DND-41 (cell line): ENCODE data around the gene SUMF1.

Experiments used
- ATAC-seq: fragments of 200-7000 bp; cut with Tn5 transposase; 3 replicates; pipeline ENCODE4 v1.9.1; 2021; ENCODE audit warnings: low read depth; ENCODE audit not compliant: insufficient read depth
- DNase-seq: peaks from one replicate; pipeline ENCODE4 v3.0.0-alpha.2; 2020
- H2AFZ ChIP-seq: 2 replicates; pipeline ENCODE4 v1.6.0; 2012; ENCODE audit warnings: low read depth, low read length
- H3K27ac ChIP-seq: 2 replicates; pipeline ENCODE4 v1.5.1; 2012; ENCODE audit warnings: low read length, inconsistent platforms
- H3K27me3 ChIP-seq: fragments of 200-600 bp; sonication (generic); 2 replicates; pipeline ENCODE4 v1.6.0; 2012; ENCODE audit warnings: low read length, mild to moderate bottlenecking, inconsistent platforms; ENCODE audit not compliant: insufficient read depth, poor library complexity
- H3K36me3 ChIP-seq: 2 replicates; pipeline ENCODE4 v1.5.1; 2012; ENCODE audit warnings: low read length, inconsistent platforms; ENCODE audit not compliant: insufficient read depth
- H3K4me1 ChIP-seq: 2 replicates; pipeline ENCODE4 v1.5.1; 2012; ENCODE audit warnings: mild to moderate bottlenecking, low read length; ENCODE audit not compliant: insufficient read depth
- H3K4me2 ChIP-seq: 2 replicates; pipeline ENCODE4 v1.6.0; 2012; ENCODE audit warnings: mild to moderate bottlenecking, moderate library complexity, low read length, inconsistent platforms; ENCODE audit not compliant: insufficient read depth
- H3K4me3 ChIP-seq, 2 experiments: fragments of 200-600 bp in 1 of 2; shearing (Covaris generic) in 1 of 2; 2 replicates each; pipeline ENCODE4 v1.5.1; 2012 to 2016; ENCODE audit warnings: inconsistent platforms in 2 of 2, low read length in 2 of 2, mild to moderate bottlenecking in 2 of 2, low read depth in 1 of 2, moderate library complexity in 1 of 2
- H3K79me2 ChIP-seq: 2 replicates; pipeline ENCODE4 v1.6.0; 2012; ENCODE audit warnings: low read length, inconsistent platforms; ENCODE audit not compliant: insufficient read depth
- H3K9ac ChIP-seq: 2 replicates; pipeline ENCODE4 v1.6.0; 2012; ENCODE audit warnings: low read depth, mild to moderate bottlenecking, inconsistent platforms, low read length, moderate library complexity
- H3K9me3 ChIP-seq: 2 replicates; pipeline ENCODE4 v1.5.1; 2012; ENCODE audit warnings: low read length, moderate library complexity, mild to moderate bottlenecking, inconsistent platforms; ENCODE audit not compliant: insufficient read depth, severe bottlenecking
- H4K20me1 ChIP-seq: 2 replicates; pipeline ENCODE4 v1.6.0; 2012; ENCODE audit warnings: low read length; ENCODE audit not compliant: insufficient read depth
- EZH2 ChIP-seq: IDR thresholded peaks from 3 replicates; pipeline ENCODE4 v1.6.1; 2012; ENCODE audit warnings: borderline replicate concordance, low read depth, mild to moderate bottlenecking, moderate library complexity, low read length, inconsistent platforms; ENCODE audit not compliant: severe bottlenecking
- TF ChIP-seq, protein P1 (sequence below): IDR thresholded peaks from 2 replicates; pipeline ENCODE4 v1.5.1; 2012; ENCODE audit warnings: borderline replicate concordance, low read length, moderate library complexity, mild to moderate bottlenecking; ENCODE audit not compliant: poor library complexity, severe bottlenecking; ENCODE audit errors: extremely low read depth

SUMF1 gene

DNA sequence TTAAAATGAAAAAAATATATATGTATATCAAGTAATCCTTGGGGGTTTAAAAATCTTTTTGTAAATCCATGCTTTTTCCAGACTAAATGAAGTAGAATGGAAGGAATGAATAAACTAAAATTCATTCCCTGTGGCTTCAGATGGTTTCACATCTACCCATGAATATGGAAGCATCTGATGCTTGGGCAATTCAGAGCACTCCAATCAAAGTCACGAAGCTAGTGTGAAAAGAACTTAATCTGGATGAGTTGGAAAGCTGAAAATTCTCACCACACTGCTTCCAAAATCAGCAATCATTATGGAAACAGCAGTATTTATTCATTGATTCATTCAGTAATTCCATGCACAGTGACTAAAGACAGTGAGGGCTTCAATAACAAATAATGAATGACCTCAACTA is 55.2 kb downstream of the SUMF1 start:
- no peak overlapping the region for H3K4me2 ChIP-seq
- H3K79me2 ChIP-seq: no peaks in the 10 kb centered on the region
- H3K9ac ChIP-seq: no peak overlapping the region
- H3K27ac ChIP-seq: no peak overlapping the region
- no peak overlapping the region for H3K4me3 ChIP-seq
- no peaks in the 10 kb centered on the region for H3K4me1 ChIP-seq
- H4K20me1 ChIP-seq: no peaks in the 10 kb centered on the region
- no peaks in the 10 kb centered on the region for H3K27me3 ChIP-seq
- ATAC-seq (no peak), DNase-seq (no peak)
- no peaks in the 10 kb centered on the region for H3K36me3 ChIP-seq
- TF ChIP-seq, protein P1, sequence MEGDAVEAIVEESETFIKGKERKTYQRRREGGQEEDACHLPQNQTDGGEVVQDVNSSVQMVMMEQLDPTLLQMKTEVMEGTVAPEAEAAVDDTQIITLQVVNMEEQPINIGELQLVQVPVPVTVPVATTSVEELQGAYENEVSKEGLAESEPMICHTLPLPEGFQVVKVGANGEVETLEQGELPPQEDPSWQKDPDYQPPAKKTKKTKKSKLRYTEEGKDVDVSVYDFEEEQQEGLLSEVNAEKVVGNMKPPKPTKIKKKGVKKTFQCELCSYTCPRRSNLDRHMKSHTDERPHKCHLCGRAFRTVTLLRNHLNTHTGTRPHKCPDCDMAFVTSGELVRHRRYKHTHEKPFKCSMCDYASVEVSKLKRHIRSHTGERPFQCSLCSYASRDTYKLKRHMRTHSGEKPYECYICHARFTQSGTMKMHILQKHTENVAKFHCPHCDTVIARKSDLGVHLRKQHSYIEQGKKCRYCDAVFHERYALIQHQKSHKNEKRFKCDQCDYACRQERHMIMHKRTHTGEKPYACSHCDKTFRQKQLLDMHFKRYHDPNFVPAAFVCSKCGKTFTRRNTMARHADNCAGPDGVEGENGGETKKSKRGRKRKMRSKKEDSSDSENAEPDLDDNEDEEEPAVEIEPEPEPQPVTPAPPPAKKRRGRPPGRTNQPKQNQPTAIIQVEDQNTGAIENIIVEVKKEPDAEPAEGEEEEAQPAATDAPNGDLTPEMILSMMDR: no peak
- TF ChIP-seq EZH2: no peak
- H2AFZ ChIP-seq: no peak overlapping the region
- H3K9me3 ChIP-seq: no peaks in the 10 kb centered on the region

DNA sequence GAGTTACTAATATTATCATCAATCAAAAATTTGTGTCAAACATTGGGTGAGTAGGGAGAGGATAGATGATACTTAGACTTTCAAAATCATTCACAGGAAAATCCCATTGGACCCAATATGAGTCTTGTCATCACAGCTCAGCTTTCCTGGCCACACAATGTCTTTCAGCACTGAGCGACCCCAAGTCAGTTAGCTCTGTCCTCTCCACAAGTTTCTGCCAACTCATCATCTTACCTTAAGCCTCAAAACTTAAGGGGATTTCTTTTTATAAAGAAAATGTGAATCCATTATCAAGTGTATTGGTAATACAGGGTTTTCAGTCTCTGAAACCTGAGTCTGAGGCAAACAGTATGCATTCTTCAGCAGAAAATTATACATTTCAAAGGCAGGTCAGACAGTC is 55.8 kb downstream of the SUMF1 start:
- TF ChIP-seq, protein P1: no peak
- TF ChIP-seq EZH2: no peak
- H2AFZ ChIP-seq: no peak overlapping the region
- H3K4me2 ChIP-seq: no peak overlapping the region
- no peaks in the 10 kb centered on the region for H3K9me3 ChIP-seq
- H4K20me1 ChIP-seq: no peaks in the 10 kb centered on the region
- H3K9ac ChIP-seq: no peak overlapping the region
- H3K36me3 ChIP-seq: no peaks in the 10 kb centered on the region
- no peaks in the 10 kb centered on the region for H3K79me2 ChIP-seq
- no peaks in the 10 kb centered on the region for H3K27me3 ChIP-seq
- no peak overlapping the region for H3K4me3 ChIP-seq
- ATAC-seq (no peak), DNase-seq (no peak)
- H3K4me1 ChIP-seq: no peaks in the 10 kb centered on the region
- no peak overlapping the region for H3K27ac ChIP-seq

DNA sequence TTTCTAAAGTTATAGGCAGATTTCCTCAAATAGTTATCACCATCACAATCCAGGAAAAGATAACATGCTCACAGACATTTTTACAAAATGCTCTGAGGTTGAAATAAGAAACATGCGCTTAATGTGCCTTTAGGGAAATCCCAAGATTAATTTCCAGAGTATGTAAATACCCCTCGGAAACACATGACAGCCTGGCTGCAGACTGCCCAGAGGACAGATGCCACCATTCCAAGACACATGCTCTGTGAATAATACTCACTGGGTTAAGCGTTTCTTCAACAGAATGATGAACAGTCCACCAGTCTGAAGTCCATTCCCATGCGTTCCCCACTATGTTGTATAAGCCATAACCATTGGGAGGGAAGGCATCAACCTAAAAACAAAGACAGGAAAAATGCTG is 56.5 kb downstream of the SUMF1 start:
- Histone ChIP-seq H3K9me3 (no peaks in the 10 kb centered on the region), H4K20me1 (no peaks in the 10 kb centered on the region), H3K79me2 (no peaks in the 10 kb centered on the region), H3K4me1 (no peaks in the 10 kb centered on the region), H3K27ac (no peak overlapping the region), H3K27me3 (no peaks in the 10 kb centered on the region), H3K9ac (no peak overlapping the region), H3K4me2 (no peak overlapping the region), H3K36me3 (no peaks in the 10 kb centered on the region), H3K4me3 (no peak overlapping the region), H2AFZ (no peak overlapping the region)
- no peak for DNase-seq
- ATAC-seq: no peak
- TF ChIP-seq, protein P1: no peak

DNA sequence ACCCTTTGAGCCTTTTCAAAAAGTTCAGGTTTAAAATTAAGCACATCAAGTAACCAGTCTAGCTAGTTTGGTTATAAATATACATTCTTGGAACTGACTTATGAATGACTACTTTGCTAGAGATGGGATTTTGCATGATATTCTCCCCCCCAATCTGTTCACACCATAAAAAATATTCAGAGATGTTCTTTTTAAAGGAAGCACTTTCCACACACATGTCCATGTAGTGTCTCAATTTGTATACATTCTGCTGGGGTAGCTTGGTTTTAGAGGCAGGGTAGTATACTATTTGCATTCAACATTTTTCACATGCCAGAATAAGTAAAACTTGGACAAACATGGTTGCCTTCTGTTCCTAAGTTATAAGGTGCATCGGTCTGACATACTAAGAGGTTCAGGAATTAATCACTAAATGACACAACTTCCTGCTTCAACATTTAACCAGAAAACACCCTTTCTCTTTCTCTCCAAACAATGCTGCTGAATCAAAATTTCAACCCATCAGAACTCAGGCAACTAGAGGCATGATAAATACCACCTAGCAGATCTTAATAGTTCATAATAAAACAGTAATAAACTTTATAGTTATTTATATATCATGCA is 57.0 kb downstream of the SUMF1 start:
- no peak for ATAC-seq
- no peak overlapping the region for H3K27ac ChIP-seq
- no peak overlapping the region for H3K9ac ChIP-seq

More for the DNA sequence above, 57.0 kb downstream of the SUMF1 start:
- DNase-seq: no peak
- Histone ChIP-seq H3K4me3 (no peak overlapping the region), H4K20me1 (no peaks in the 10 kb centered on the region), H3K4me2 (no peak overlapping the region), H3K79me2 (no peaks in the 10 kb centered on the region), H3K4me1 (no peaks in the 10 kb centered on the region), H3K27me3 (no peaks in the 10 kb centered on the region), H3K36me3 (no peaks in the 10 kb centered on the region), H3K9me3 (no peaks in the 10 kb centered on the region), H2AFZ (no peak overlapping the region)
- TF ChIP-seq EZH2: no peak
- TF ChIP-seq, protein P1: no peak
